Epithelial cell of esophagus (primary cell): ENCODE measurements around the gene TMEM139.

Experiments
- DNase-seq: peaks from one replicate; pipeline ENCODE4 v3.0.0; 2010; ENCODE audit warnings: low read depth
- H3K4me3 ChIP-seq: 2 replicates; pipeline ENCODE4 v1.5.1; 2011; ENCODE audit warnings: mild to moderate bottlenecking, low read length, control low read depth
- CTCF ChIP-seq: IDR thresholded peaks from 2 replicates; pipeline ENCODE4 v1.5.1; 2011; ENCODE audit warnings: low read depth, mild to moderate bottlenecking, low read length, control low read depth, inconsistent platforms; ENCODE audit not compliant: insufficient read depth; ENCODE audit errors: missing control alignments

Gene TMEM139

DNA sequence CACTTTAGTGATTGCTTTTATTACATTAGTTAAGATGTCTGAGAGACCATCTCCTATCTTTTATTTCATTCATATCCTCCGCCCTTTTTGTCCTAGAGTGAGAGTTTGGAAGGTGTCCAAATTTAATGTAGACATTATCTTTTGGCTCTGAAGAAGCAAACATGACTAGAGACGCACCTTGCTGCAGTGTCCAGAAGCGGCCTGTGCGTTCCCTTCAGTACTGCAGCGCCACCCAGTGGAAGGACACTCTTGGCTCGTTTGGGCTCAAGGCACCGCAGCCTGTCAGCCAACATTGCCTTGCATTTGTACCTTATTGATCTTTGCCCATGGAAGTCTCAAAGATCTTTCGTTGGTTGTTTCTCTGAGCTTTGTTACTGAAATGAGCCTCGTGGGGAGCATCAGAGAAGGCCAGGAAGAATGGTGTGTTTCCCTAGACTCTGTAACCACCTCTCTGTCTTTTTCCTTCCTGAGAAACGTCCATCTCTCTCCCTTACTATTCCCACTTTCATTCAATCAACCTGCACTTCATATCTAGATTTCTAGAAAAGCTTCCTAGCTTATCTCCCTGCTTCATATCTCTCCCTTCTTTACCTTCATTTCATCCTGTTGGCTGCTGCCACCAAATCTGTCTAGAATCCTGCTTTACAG is 20.8 kb downstream of the TMEM139 start:
- H3K4me3 ChIP-seq, result no peak overlapping the region
- TF ChIP-seq CTCF, result peak; percentile 78
- peak; percentile 71 for DNase-seq

GRCh38 chr7:143308632-143309031 is 23.9 kb downstream of the TMEM139 start:
- H3K4me3 ChIP-seq, result no peak overlapping the region
- no peak for TF ChIP-seq CTCF
- no peak for DNase-seq

GRCh38 chr7:143314127-143314526 is 29.4 kb downstream of the TMEM139 start:
- no peak overlapping the region for H3K4me3 ChIP-seq
- TF ChIP-seq CTCF, result no peak
- no peak for DNase-seq

DNA sequence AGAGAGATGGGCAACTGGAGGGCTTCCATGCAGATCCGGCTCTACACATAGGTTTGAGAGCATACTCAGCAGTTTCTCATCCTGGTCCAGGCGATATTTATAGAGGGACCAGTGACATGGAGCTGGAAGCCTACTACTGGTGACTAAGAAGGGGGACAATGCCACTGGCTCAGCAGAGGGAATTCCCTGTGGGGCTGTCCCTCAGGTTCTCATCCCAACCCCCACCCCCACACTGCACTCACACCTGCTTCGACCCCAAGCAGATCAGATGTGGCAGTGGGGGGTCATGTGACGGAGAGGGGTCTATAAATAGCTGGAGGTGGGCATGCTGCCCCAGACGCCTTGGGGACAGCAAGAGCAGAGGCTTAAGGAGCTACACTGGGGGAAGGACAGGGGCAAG is 31.0 kb downstream of the TMEM139 start, which contains the start of gene CLCN1:
Gene CLCN1, plus strand, starts transcription at position 336 of the 400 bp plus-strand sequence. CDS start 102 bp downstream, outside the sequence.
- DNase-seq, result no peak
- TF ChIP-seq CTCF, result no peak
- H3K4me3 ChIP-seq, result no peak within 1 kb of the TSS

DNA sequence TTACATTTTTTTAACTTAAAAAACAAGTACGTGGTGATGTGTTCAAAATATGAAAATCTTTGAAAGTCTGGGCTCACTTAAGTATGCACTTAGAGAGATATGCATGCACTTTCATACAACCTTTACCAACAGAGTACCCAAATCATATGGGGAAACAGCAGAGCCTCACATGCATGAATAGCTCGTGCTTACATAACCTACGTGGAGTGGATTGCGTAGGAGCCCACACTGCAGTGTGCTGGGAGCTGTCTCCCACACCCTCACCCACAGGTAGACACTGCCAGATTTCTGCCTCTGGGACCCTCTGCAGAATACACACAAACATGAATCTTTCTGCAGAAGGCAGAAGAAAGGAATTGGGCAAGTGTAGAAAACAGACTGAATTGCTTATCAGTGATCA is 31.7 kb downstream of the TMEM139 start:
- no peak overlapping the region for H3K4me3 ChIP-seq
- no peak for TF ChIP-seq CTCF
- DNase-seq, result no peak

GRCh38 chr7:143318661-143319060 is 33.9 kb downstream of the TMEM139 start:
- peak; percentile 98 for DNase-seq
- no peak overlapping the region for H3K4me3 ChIP-seq
- peak; percentile 13 for TF ChIP-seq CTCF

- no peak for TF ChIP-seq CTCF
- H3K4me3 ChIP-seq, result no peak overlapping the region
- no peak for DNase-seq
These were observed 35.9 kb downstream of the TMEM139 start for GRCh38 chr7:143320620-143321019.
